HG03432 (cell line): Measurements from ENCODE around the gene IL5.
A peak's percentile ranks its signal among the peaks of the same experiment; 100 is the strongest.
"Not testable (repeated sequence)": the region's sequence is repeated elsewhere in the genome, so short reads cannot be mapped to it uniquely, and the experiment has no call there.

Experiments used
- ATAC-seq: cut with Tn5 transposase; IDR thresholded peaks from one replicate; pipeline ENCODE4 v1.9.1; 2021; ENCODE audit warnings: mild to moderate bottlenecking, moderate library complexity; ENCODE audit not compliant: unreplicated experiment

IL5 gene

GRCh38 chr5:132543472-132544201, at the start of gene IL5:
Gene IL5 (minus strand): TSS chr5:132543522. CDS start chr5:132543478, 44 bp downstream.
- ATAC-seq: no peak

GRCh38 chr5:132592521-132592920, 49.2 kb upstream of the IL5 start:
- no peak for ATAC-seq

- ATAC-seq: no peak
These were observed 47.8 kb upstream of the IL5 start for GRCh38 chr5:132591145-132591544.

GRCh38 chr5:132589467-132589866, 46.1 kb upstream of the IL5 start:
- ATAC-seq: no peak

- ATAC-seq: no peak
These were observed 42.7 kb upstream of the IL5 start for GRCh38 chr5:132586063-132586462.

- ATAC-seq: not testable (repeated sequence)
These were observed 41.2 kb upstream of the IL5 start for GRCh38 chr5:132584560-132584959.

- ATAC-seq: no peak
These were observed 32.8 kb upstream of the IL5 start for GRCh38 chr5:132576123-132576522.

GRCh38 chr5:132566657-132567056, 23.3 kb upstream of the IL5 start:
- ATAC-seq: no peak

- not testable (repeated sequence) for ATAC-seq
These were observed 21.2 kb upstream of the IL5 start for GRCh38 chr5:132564555-132564954.

- no peak for ATAC-seq
These were observed 18.3 kb upstream of the IL5 start for GRCh38 chr5:132561601-132562000.

- no peak for ATAC-seq
These were observed 16.2 kb upstream of the IL5 start for GRCh38 chr5:132559383-132560060.

- peak; percentile 37 for ATAC-seq
These were observed 14.3 kb upstream of the IL5 start for GRCh38 chr5:132557478-132558172.

- peak; percentile 98 for ATAC-seq
These were observed 13.6 kb upstream of the IL5 start, which contains the start of gene RAD50 for GRCh38 chr5:132556763-132557477. Gene RAD50 (plus strand): TSS chr5:132556977. CDS start chr5:132557325, 348 bp downstream.

GRCh38 chr5:132556153-132556762, 12.9 kb upstream of the IL5 start:
- ATAC-seq: no peak

GRCh38 chr5:132549576-132549975, 6.3 kb upstream of the IL5 start:
- ATAC-seq: no peak

GRCh38 chr5:132548834-132549233, 5.5 kb upstream of the IL5 start:
- not testable (repeated sequence) for ATAC-seq

GRCh38 chr5:132547269-132547668, 3.9 kb upstream of the IL5 start:
- ATAC-seq: no peak

GRCh38 chr5:132546108-132546507, 2.8 kb upstream of the IL5 start:
- ATAC-seq: no peak

- ATAC-seq: no peak
These were observed 2.6 kb downstream of the IL5 start for GRCh38 chr5:132540764-132541163.

- no peak for ATAC-seq
These were observed 3.2 kb downstream of the IL5 start for GRCh38 chr5:132540149-132540548.

- ATAC-seq: no peak
These were observed 3.6 kb downstream of the IL5 start for GRCh38 chr5:132539716-132540115.
